A549 (cell line): ENCODE data around the gene DOCK1. TPM values are rescaled to one million over a fixed set of nuclear protein-coding genes. Genes with fewer than 3 reads are reported as not detected.

Experiments used
- ATAC-seq, 2 experiments: fragments of 200-7000 bp in 1 of 2; fragments of >200 bp in 1 of 2; cut with Nextera tagmentation in 1 of 2; cut with Tn5 transposase in 1 of 2; 3 replicates each; pipeline versions ENCODE4 v1.8.0 to v1.9.1; 2018 to 2020; ENCODE audit warnings: mild to moderate bottlenecking in 1 of 2, moderate library complexity in 1 of 2
- CTCF ChIA-PET: fragments of 300-600 bp; sonication (Branson Sonifier 250); formaldehyde crosslinking; extraction: SDS; loops from one replicate; lab custom pipeline; 2021; ENCODE audit warnings: antibody characterized with exemption, inconsistent platforms; lab: Yijun Ruan, JAX
- POLR2A ChIA-PET: fragments of 350-600 bp; formaldehyde crosslinking; extraction: SDS; loops from one replicate; lab custom pipeline; 2021; ENCODE audit warnings: antibody characterized with exemption, inconsistent platforms; lab: Yijun Ruan, JAX
- DNase-seq, 2 experiments: peaks; one replicate each; pipeline versions ENCODE4 v3.0.0 to v3.0.0-alpha.2; 2011 to 2016; ENCODE audit warnings: low read depth in 1 of 2, low spot score in 1 of 2
- FAIRE-seq: peaks from 2 replicates; lab custom pipeline; 2011; peaks lifted over from hg19 to GRCh38; lab: Jason Lieb, UNC
- H3K27ac ChIP-seq, 2 experiments: fragments of >200 bp; sonication (Bioruptor Twin); formaldehyde crosslinking; 3 replicates each; pipeline ENCODE4 v1.5.1; 2016 to 2017
- H3K4me1 ChIP-seq: fragments of >200 bp; sonication (Bioruptor Twin); formaldehyde crosslinking; 3 replicates; pipeline ENCODE4 v1.6.1; 2016
- H3K4me2 ChIP-seq: fragments of >200 bp; sonication (Bioruptor Twin); formaldehyde crosslinking; 3 replicates; pipeline ENCODE4 v1.6.1; 2016
- H3K4me3 ChIP-seq: fragments of >200 bp; sonication (Bioruptor Twin); formaldehyde crosslinking; 3 replicates; pipeline ENCODE4 v1.5.1; 2016
- H3K9me3 ChIP-seq: fragments of >200 bp; sonication (Bioruptor Twin); formaldehyde crosslinking; 3 replicates; pipeline ENCODE4 v1.6.1; 2016
- BHLHE40 ChIP-seq: IDR thresholded peaks from 2 replicates; pipeline ENCODE4 v1.6.1; 2012; ENCODE audit warnings: low read depth, low read length, inconsistent platforms
- CBX8 ChIP-seq: fragments of 200-600 bp; sonication (generic); IDR thresholded peaks from 2 replicates; pipeline ENCODE4 v1.6.1; 2016
- CHD4 ChIP-seq: fragments of 200-600 bp; sonication (generic); IDR thresholded peaks from 2 replicates; pipeline ENCODE4 v1.6.1; 2016; ENCODE audit warnings: antibody characterized with exemption, mild to moderate bottlenecking, borderline replicate concordance
- E2F6 ChIP-seq: IDR thresholded peaks from 2 replicates; pipeline ENCODE4 v1.6.1; 2012; ENCODE audit warnings: low read depth, borderline replicate concordance
- EHMT2 ChIP-seq: fragments of 200-600 bp; sonication (generic); IDR thresholded peaks from 2 replicates; pipeline ENCODE4 v1.6.1; 2016; ENCODE audit warnings: antibody characterized with exemption, low read depth, mild to moderate bottlenecking, moderate library complexity
- ELK1 ChIP-seq: fragments of 150-350 bp; IDR thresholded peaks from 2 replicates; pipeline ENCODE4 v1.6.1; 2014; ENCODE audit warnings: low read depth, mild to moderate bottlenecking, low read length
- HOXB13 ChIP-seq: fragments of 250-450 bp; sonication (Bioruptor Pico); IDR thresholded peaks from 2 replicates; pipeline ENCODE4 v1.5.0; 2020; ENCODE audit warnings: low read depth, mild to moderate bottlenecking, moderate library complexity
- MAFK ChIP-seq: fragments of 450-650 bp; IDR thresholded peaks from 2 replicates; pipeline ENCODE4 v1.6.1; 2014; ENCODE audit not compliant: partially characterized antibody
- NFE2L2 ChIP-seq: fragments of 150-350 bp; conservative IDR thresholded peaks from 2 replicates; pipeline ENCODE4 v1.6.1; 2014; ENCODE audit warnings: low read length
- NPAS2 ChIP-seq: fragments of 250-450 bp; sonication (Bioruptor Pico); IDR thresholded peaks from 2 replicates; pipeline ENCODE4 v1.8.0; 2022; ENCODE audit warnings: mild to moderate bottlenecking, moderate library complexity, borderline replicate concordance
- PBX3 ChIP-seq: IDR thresholded peaks from 2 replicates; pipeline ENCODE4 v1.6.1; 2012
- POLR2A ChIP-seq: IDR thresholded peaks from 2 replicates; pipeline ENCODE4 v1.6.1; 2012; ENCODE audit warnings: mild to moderate bottlenecking, low read length
- RAD21 ChIP-seq, 2 experiments: fragments of >200 bp in 1 of 2; sonication (Bioruptor Twin) in 1 of 2; formaldehyde crosslinking in 1 of 2; IDR thresholded peaks in 1 of 2; conservative IDR thresholded peaks in 1 of 2; 2 replicates in 1 of 2; 3 replicates in 1 of 2; pipeline ENCODE4 v1.6.1; 2012 to 2018; ENCODE audit warnings: inconsistent platforms in 1 of 2
- REST ChIP-seq: fragments of 200-600 bp; sonication (generic); IDR thresholded peaks from 2 replicates; pipeline ENCODE4 v1.6.1; 2016; ENCODE audit warnings: antibody characterized with exemption, mild to moderate bottlenecking, moderate library complexity
- RFX5 ChIP-seq: fragments of 450-650 bp; IDR thresholded peaks from 2 replicates; pipeline ENCODE4 v1.7.1; 2014; ENCODE audit warnings: antibody characterized with exemption, mild to moderate bottlenecking, moderate library complexity
- SMC3 ChIP-seq: fragments of >200 bp; sonication (Bioruptor Twin); formaldehyde crosslinking; IDR thresholded peaks from 3 replicates; pipeline ENCODE4 v1.6.1; 2018; ENCODE audit warnings: inconsistent platforms
- TFCP2L1 ChIP-seq: fragments of 250-450 bp; sonication (Bioruptor Pico); IDR thresholded peaks from 2 replicates; pipeline ENCODE4 v1.5.0; 2021; ENCODE audit warnings: mild to moderate bottlenecking
- TP53 ChIP-seq: fragments of 250-450 bp; sonication (Bioruptor Pico); IDR thresholded peaks from 2 replicates; pipeline ENCODE4 v1.5.0; 2021; ENCODE audit warnings: mild to moderate bottlenecking, moderate library complexity
- USF2 ChIP-seq: fragments of 450-650 bp; IDR thresholded peaks from 2 replicates; pipeline ENCODE4 v1.6.1; 2014; ENCODE audit warnings: antibody characterized with exemption
- ZNF302 ChIP-seq: fragments of 250-450 bp; sonication (Bioruptor Pico); IDR thresholded peaks from 2 replicates; pipeline ENCODE4 v1.9.0; 2021; ENCODE audit warnings: inconsistent platforms, mild to moderate bottlenecking, moderate library complexity
- WGBS: methylation state at CpG from one replicate; pipeline ENCODE4 v1.1.6; 2017; ENCODE audit errors: missing lambda C conversion rate; 5-methylcytosine and 5-hydroxymethylcytosine counted together
- polyA plus RNA-seq, 4 experiments: library from polyadenylated mRNA; depleted of rRNA in 3 of 4; stranded (reverse); fragments of >200 nt; fragmentation: RNase III in 1 of 4; extraction: RNeasy Plus Mini Kit Qiagen cat#74134 plus additional on column Dnase treatment in 1 of 4; gene quantifications; 2 replicates in 3 of 4; 3 replicates in 1 of 4; pipeline ENCODE4 v1.2.3, GENCODE V29; 2011 to 2017

DOCK1 gene
- polyA plus RNA-seq, 2 of the 4 experiments (the other 2 are of a cell fraction): 22.6 to 28.2 TPM

- H3K4me3 ChIP-seq: no peak overlapping the region
- TF ChIP-seq TFCP2L1 (CRISPR knock-in tag) (no peak), CHD4 (no peak), PBX3 (no peak), HOXB13 (CRISPR knock-in tag) (no peak), RFX5 (no peak), RAD21 (conservative IDR thresholded peaks at IDR 0.05 in 1 of 2, IDR thresholded peaks at IDR 0.05 in 1 of 2) (no peak), BHLHE40 (no peak), NPAS2 (CRISPR knock-in tag) (no peak), EHMT2 (no peak), REST (no peak), POLR2A (no peak), SMC3 (no peak), ELK1 (no peak), MAFK (no peak), E2F6 (no peak), TP53 (CRISPR knock-in tag) (no peak), NFE2L2 (no peak), USF2 (no peak)
- peaks cover 14% of the 10 kb centered on the region for H3K4me1 ChIP-seq
- ChIA-PET POLR2A (no interaction called here), CTCF (no interaction called here)
- WGBS: 85% methylated on average over 1 of the region's 1 CpG
- ATAC-seq (peak; percentile 54 to 64; a peak in 3 of 6 replicates), FAIRE-seq (no peak), DNase-seq (no peak)
- peak overlapping the region; percentile 55 for H3K4me2 ChIP-seq
- H3K27ac ChIP-seq: no peak overlapping the region
- no peaks in the 10 kb centered on the region for H3K9me3 ChIP-seq
These were observed 322.4 kb downstream of the DOCK1 start for GRCh38 chr10:127227663-127228062.

GRCh38 chr10:127228195-127228787, 323.1 kb downstream of the DOCK1 start:
- CTCF ChIA-PET: no interaction called here
- 56% methylated on average over 12 of the region's 12 CpGs for WGBS
- DNase-seq (no peak), ATAC-seq (peak; percentile 47 to 53; a peak in 5 of 6 replicates), FAIRE-seq (no peak)
- peak overlapping the region; percentile 55 for H3K4me2 ChIP-seq
- H3K27ac ChIP-seq: 0 out of 6 replicates have a peak overlapping the region, but pooled peaks of 1 of the 2 experiments have one; percentile 13
- H3K4me1 ChIP-seq: peaks cover 14% of the 10 kb centered on the region
- POLR2A ChIA-PET: no interaction called here
- TF ChIP-seq CBX8: no peak
- no peak for TF ChIP-seq ZNF302 (CRISPR knock-in tag)
- no peaks in the 10 kb centered on the region for H3K9me3 ChIP-seq
- no peak overlapping the region for H3K4me3 ChIP-seq
